22Rv1 (cell line): ENCODE measurements around the gene CFAP74.

Source experiments
- CTCF ChIP-seq: fragments of 450-650 bp; IDR thresholded peaks from 2 replicates; pipeline ENCODE4 v1.5.1; 2017; ENCODE audit warnings: mild to moderate bottlenecking
- ZFX ChIP-seq: fragments of 450-650 bp; IDR thresholded peaks from 2 replicates; pipeline ENCODE4 v1.6.1; 2017; ENCODE audit warnings: antibody characterized with exemption, borderline replicate concordance

DNA sequence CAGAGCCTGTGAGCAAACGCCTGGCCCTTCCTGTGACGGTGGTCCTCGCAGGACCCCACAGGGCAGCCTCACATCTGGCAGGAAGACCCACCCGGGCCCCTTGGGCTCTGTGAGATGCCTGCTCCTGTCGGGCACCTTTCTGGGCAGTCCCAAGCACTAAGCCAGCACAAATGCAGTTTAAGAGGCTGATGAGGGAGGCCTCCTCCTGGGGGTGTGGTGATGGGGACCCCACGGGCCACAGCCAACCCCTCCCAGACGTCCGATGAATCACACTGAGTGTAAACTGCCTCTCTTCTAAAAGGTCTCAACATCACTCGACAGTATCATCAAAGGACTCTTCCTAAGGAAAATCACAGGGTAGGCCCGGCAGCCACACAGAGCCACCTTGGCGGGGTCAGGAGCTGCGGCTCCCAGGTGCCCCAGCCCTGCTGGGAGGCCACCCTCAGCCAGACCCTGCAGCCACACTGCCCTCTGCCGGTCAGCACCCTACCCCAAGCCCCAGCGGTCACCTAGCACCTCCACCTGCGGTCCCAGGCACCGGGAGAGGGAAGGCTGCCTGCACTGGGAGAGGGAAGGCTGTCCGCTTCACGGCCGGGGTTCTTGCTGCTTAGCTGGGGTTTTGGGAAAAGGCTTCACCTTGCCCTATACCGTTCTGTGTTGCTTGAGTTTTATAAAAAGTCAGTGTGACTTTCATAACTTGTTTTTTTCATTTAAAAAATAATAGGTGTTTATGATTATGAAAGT is 42.8 kb upstream of the CFAP74 start:
- TF ChIP-seq CTCF (peak; percentile 94), ZFX (no peak)
